GM23338 (cell line): Measurements from ENCODE around the gene COMMD7. TPM values are rescaled to one million over a fixed set of nuclear protein-coding genes. Genes with fewer than 3 reads are reported as not detected.

Experiments
- ATAC-seq: fragments of 200-7000 bp; cut with Tn5 transposase; 3 replicates; pipeline ENCODE4 v1.9.1; 2020
- DNase-seq: peaks from one replicate; pipeline ENCODE4 v3.0.0-alpha.2; 2015; ENCODE audit warnings: low spot score
- H2AFZ ChIP-seq: fragments of 200-600 bp; sonication (generic); 2 replicates; pipeline ENCODE4 v1.8.0; 2016; ENCODE audit warnings: antibody characterized with exemption, mild to moderate bottlenecking, moderate library complexity
- H3F3A ChIP-seq: fragments of 200-600 bp; sonication (generic); replicated peaks from 2 replicates; pipeline ENCODE4 v1.8.0; 2017; ENCODE audit warnings: antibody characterized with exemption, mixed run types, low read depth
- H3K27ac ChIP-seq: fragments of 200-600 bp; sonication (generic); 2 replicates; pipeline ENCODE4 v1.6.1; 2016; ENCODE audit warnings: low read depth
- H3K27me3 ChIP-seq: fragments of 200-600 bp; sonication (generic); 2 replicates; pipeline ENCODE4 v1.8.0; 2016; ENCODE audit warnings: mild to moderate bottlenecking, mixed run types, moderate library complexity; ENCODE audit not compliant: insufficient read depth
- H3K36me3 ChIP-seq: fragments of 200-600 bp; sonication (generic); 2 replicates; pipeline ENCODE4 v1.8.0; 2016; ENCODE audit warnings: mild to moderate bottlenecking; ENCODE audit not compliant: insufficient read depth
- H3K4me1 ChIP-seq: fragments of 200-600 bp; sonication (generic); 2 replicates; pipeline ENCODE4 v1.8.0; 2016; ENCODE audit warnings: mild to moderate bottlenecking, moderate library complexity; ENCODE audit not compliant: insufficient read depth
- H3K4me2 ChIP-seq: fragments of 200-600 bp; sonication (generic); 2 replicates; pipeline ENCODE4 v1.7.1; 2017; ENCODE audit warnings: mixed run types
- H3K4me3 ChIP-seq: fragments of 200-600 bp; sonication (generic); 2 replicates; pipeline ENCODE4 v1.6.1; 2016; ENCODE audit warnings: mixed run types
- H3K79me2 ChIP-seq: fragments of 200-600 bp; sonication (generic); replicated peaks from 2 replicates; pipeline ENCODE4 v1.8.0; 2017; ENCODE audit warnings: mild to moderate bottlenecking; ENCODE audit not compliant: insufficient read depth
- H3K9me2 ChIP-seq: fragments of 200-600 bp; sonication (generic); 2 replicates; pipeline ENCODE4 v1.8.0; 2017; ENCODE audit not compliant: insufficient read depth
- H4K20me1 ChIP-seq: fragments of 200-600 bp; sonication (generic); replicated peaks from 2 replicates; pipeline ENCODE4 v1.8.0; 2017; ENCODE audit warnings: mild to moderate bottlenecking; ENCODE audit not compliant: insufficient read depth
- H3K27ac Mint-ChIP-seq: 2 replicates; pipeline ENCODE4 v1.8.0; 2020; ENCODE audit warnings: inconsistent platforms, mild to moderate bottlenecking, moderate library complexity, mixed read lengths
- H3K27me3 Mint-ChIP-seq: 3 replicates; pipeline ENCODE4 v1.8.0; 2022; ENCODE audit warnings: low read depth, mild to moderate bottlenecking, moderate library complexity, mixed read lengths, inconsistent platforms; ENCODE audit not compliant: insufficient read depth, poor library complexity
- H3K36me3 Mint-ChIP-seq: 3 replicates; pipeline ENCODE4 v1.8.0; 2021; ENCODE audit warnings: low read depth, mild to moderate bottlenecking, inconsistent platforms, moderate library complexity, mixed read lengths
- H3K4me1 Mint-ChIP-seq: 3 replicates; pipeline ENCODE4 v1.8.0; 2020; ENCODE audit warnings: mild to moderate bottlenecking, inconsistent platforms, mixed read lengths
- H3K4me3 Mint-ChIP-seq: 3 replicates; pipeline ENCODE4 v1.8.0; 2021; ENCODE audit warnings: moderate library complexity, mild to moderate bottlenecking, inconsistent platforms, mixed read lengths
- H3K9me3 Mint-ChIP-seq: 3 replicates; pipeline ENCODE4 v1.8.0; 2020; ENCODE audit warnings: moderate library complexity, mild to moderate bottlenecking, inconsistent platforms, mixed read lengths
- CREB1 ChIP-seq: fragments of 250-450 bp; sonication (Bioruptor Pico); IDR thresholded peaks from 2 replicates; pipeline ENCODE4 v1.5.0; 2020; ENCODE audit warnings: low read depth, mild to moderate bottlenecking, moderate library complexity
- EZH2 ChIP-seq: fragments of 200-600 bp; sonication (generic); IDR thresholded peaks from one replicate; pipeline ENCODE4 v1.8.0; 2017; ENCODE audit warnings: antibody characterized with exemption, mild to moderate bottlenecking, low read depth; ENCODE audit not compliant: unreplicated experiment
- JUNB ChIP-seq: IDR thresholded peaks from one replicate; pipeline ENCODE4 v1.6.1; 2016; ENCODE audit warnings: antibody characterized with exemption; ENCODE audit not compliant: unreplicated experiment
- NANOG ChIP-seq: IDR thresholded peaks from 2 replicates; pipeline ENCODE4 v1.6.1; 2016; ENCODE audit warnings: antibody characterized with exemption, borderline replicate concordance
- POLR2AphosphoS5 ChIP-seq: IDR thresholded peaks from 2 replicates; pipeline ENCODE4 v1.6.1; 2016; ENCODE audit warnings: antibody characterized with exemption, low read depth
- STAT1 ChIP-seq: IDR thresholded peaks from one replicate; pipeline ENCODE4 v1.6.1; 2016; ENCODE audit warnings: antibody characterized with exemption; ENCODE audit not compliant: unreplicated experiment
- ZNF114 ChIP-seq: fragments of 250-450 bp; sonication (Bioruptor Pico); IDR thresholded peaks from 2 replicates; pipeline ENCODE4 v1.5.0; 2020; ENCODE audit warnings: mild to moderate bottlenecking, moderate library complexity
- ZNF331 ChIP-seq: fragments of 250-450 bp; sonication (Bioruptor Pico); IDR thresholded peaks from 2 replicates; pipeline ENCODE4 v1.5.0; 2020; ENCODE audit warnings: low read depth, mild to moderate bottlenecking, moderate library complexity
- polyA plus RNA-seq: library from polyadenylated mRNA; unstranded; fragments of >200 nt; fragmentation: Nextera tagmentation; extraction: Ambion mirVana; gene quantifications from 2 replicates; pipeline ENCODE4 v1.2.1, GENCODE V29; 2016
- total RNA-seq: library from RNA; depleted of rRNA; stranded (reverse); fragments of >200 nt; shearing (Covaris generic); gene quantifications from 2 replicates; pipeline ENCODE4 v1.2.3, GENCODE V29; 2014
- TF ChIP-seq, protein P1 (sequence below), 2 experiments: fragments of 200-600 bp in 1 of 2; sonication (generic) in 1 of 2; conservative IDR thresholded peaks; 2 replicates each; pipeline versions ENCODE4 v1.5.1 to v1.6.1; 2016 to 2017; ENCODE audit warnings: antibody characterized with exemption in 2 of 2, low read depth in 2 of 2, mild to moderate bottlenecking in 2 of 2, moderate library complexity in 1 of 2
- TF ChIP-seq, protein P2 (sequence below): IDR thresholded peaks from 2 replicates; pipeline ENCODE4 v1.6.1; 2016; ENCODE audit warnings: antibody characterized with exemption

The COMMD7 gene
- total and polyA plus RNA-seq, 2 experiments from 2014 or later = 67.3 to 86.4 TPM

DNA sequence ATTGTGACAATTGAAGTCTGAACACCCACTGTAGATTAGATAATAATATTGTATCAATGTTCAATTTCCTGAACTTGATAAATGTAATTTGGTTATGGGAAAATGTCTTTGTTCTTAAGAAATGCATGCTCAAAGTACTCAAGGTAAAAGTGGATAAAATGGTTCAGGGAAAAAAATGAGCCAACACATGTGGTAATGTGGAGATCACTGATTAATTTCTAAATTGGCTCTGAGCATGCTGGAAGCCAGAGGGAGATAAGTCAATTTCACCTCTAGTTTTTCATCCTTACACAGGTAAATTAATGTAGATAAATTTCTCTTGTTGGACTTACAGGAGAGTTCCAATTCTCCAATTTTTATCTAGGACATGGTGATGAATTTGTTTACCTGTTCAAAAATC lies 8.0 kb upstream of the COMMD7 start:
- H3K36me3 Mint-ChIP-seq = no peaks in the 10 kb centered on the region
- H3K27ac ChIP-seq = peak overlapping the region; percentile 95
- no peak for ATAC-seq
- H3K27me3 Mint-ChIP-seq = peaks cover 12% of the 10 kb centered on the region
- H3K27ac Mint-ChIP-seq = peak overlapping the region; percentile 91
- H2AFZ ChIP-seq = no peak overlapping the region
- H3K4me3 Mint-ChIP-seq = peak overlapping the region; percentile 34; the same call in 2 of the 3 replicates
- peak overlapping the region; percentile 26 for H3K4me3 ChIP-seq
- H3K79me2 ChIP-seq = peaks cover 37% of the 10 kb centered on the region
- DNase-seq = no peak
- TF ChIP-seq ZNF114 = no peak
- TF ChIP-seq CREB1 (CRISPR knock-in tag) = no peak
- TF ChIP-seq JUNB = no peak
- TF ChIP-seq EZH2 = no peak
- TF ChIP-seq, protein P1, sequence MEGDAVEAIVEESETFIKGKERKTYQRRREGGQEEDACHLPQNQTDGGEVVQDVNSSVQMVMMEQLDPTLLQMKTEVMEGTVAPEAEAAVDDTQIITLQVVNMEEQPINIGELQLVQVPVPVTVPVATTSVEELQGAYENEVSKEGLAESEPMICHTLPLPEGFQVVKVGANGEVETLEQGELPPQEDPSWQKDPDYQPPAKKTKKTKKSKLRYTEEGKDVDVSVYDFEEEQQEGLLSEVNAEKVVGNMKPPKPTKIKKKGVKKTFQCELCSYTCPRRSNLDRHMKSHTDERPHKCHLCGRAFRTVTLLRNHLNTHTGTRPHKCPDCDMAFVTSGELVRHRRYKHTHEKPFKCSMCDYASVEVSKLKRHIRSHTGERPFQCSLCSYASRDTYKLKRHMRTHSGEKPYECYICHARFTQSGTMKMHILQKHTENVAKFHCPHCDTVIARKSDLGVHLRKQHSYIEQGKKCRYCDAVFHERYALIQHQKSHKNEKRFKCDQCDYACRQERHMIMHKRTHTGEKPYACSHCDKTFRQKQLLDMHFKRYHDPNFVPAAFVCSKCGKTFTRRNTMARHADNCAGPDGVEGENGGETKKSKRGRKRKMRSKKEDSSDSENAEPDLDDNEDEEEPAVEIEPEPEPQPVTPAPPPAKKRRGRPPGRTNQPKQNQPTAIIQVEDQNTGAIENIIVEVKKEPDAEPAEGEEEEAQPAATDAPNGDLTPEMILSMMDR (conservative IDR thresholded peaks at IDR 0.05; ENCODE audit: low read depth in 2 of 2) = no peak
- TF ChIP-seq ZNF331 (CRISPR knock-in tag) = no peak
- TF ChIP-seq POLR2AphosphoS5 = no peak
- TF ChIP-seq, protein P2, sequence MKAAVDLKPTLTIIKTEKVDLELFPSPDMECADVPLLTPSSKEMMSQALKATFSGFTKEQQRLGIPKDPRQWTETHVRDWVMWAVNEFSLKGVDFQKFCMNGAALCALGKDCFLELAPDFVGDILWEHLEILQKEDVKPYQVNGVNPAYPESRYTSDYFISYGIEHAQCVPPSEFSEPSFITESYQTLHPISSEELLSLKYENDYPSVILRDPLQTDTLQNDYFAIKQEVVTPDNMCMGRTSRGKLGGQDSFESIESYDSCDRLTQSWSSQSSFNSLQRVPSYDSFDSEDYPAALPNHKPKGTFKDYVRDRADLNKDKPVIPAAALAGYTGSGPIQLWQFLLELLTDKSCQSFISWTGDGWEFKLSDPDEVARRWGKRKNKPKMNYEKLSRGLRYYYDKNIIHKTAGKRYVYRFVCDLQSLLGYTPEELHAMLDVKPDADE = no peak
- H4K20me1 ChIP-seq = no peaks in the 10 kb centered on the region
- peaks cover 72% of the 10 kb centered on the region for H3K4me1 ChIP-seq
- peak overlapping the region; percentile 40 for H3K4me2 ChIP-seq
- H3K27me3 ChIP-seq = no peaks in the 10 kb centered on the region
- no peaks in the 10 kb centered on the region for H3K36me3 ChIP-seq
- H3F3A ChIP-seq = peaks cover 12% of the 10 kb centered on the region
- H3K9me2 ChIP-seq = no peaks in the 10 kb centered on the region
- peaks cover 61% of the 10 kb centered on the region for H3K4me1 Mint-ChIP-seq
- no peaks in the 10 kb centered on the region for H3K9me3 Mint-ChIP-seq

DNA sequence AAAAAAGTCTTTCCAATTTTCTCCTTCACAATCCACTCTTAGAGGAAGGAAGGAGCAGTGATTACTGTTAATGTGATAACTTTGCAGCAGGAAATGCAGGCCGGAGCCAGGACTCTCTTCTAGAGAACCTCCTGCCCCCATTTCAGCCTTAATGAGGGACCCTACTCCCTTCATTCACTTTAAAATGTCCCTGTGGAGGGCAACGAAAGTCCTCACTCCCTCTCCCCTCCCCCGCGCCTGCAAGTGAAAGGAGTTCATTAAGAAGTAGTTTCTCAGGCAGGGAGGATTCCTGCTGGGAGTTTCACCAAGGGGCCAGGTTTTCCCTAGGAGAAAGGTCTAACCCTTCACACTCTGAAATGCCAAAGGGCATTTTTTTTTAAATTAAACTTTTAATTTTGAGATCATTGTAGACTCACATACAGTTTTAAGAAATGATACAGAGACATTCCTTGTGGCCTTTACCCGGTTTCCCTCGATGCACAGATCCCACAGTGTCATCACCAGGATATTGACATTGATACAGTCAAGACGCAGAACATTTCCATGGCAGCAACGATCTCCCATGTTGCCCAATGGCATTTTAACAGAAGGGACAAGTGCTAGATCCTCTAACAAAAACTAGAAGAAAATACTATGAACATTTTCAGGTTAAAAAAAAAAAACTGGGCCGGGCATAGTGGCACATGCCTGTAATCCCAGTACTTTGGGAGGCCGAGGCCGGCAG lies 6.8 kb upstream of the COMMD7 start:
- peak overlapping the region; percentile 48 for H3K4me3 Mint-ChIP-seq
- H3K4me1 Mint-ChIP-seq = peaks cover 56% of the 10 kb centered on the region
- ATAC-seq = peak; percentile 80
- TF ChIP-seq, protein P2 = peak; percentile 71
- TF ChIP-seq STAT1 (no peak), NANOG (peak; percentile 94)
- TF ChIP-seq, protein P1 (conservative IDR thresholded peaks at IDR 0.05; ENCODE audit: low read depth in 2 of 2) = no peak

More for the DNA sequence above, 6.8 kb upstream of the COMMD7 start:
- DNase-seq = peak; percentile 99
- Histone ChIP-seq H3K27me3 (no peaks in the 10 kb centered on the region), H2AFZ (no peak overlapping the region), H3K4me3 (peak overlapping the region; percentile 37), H3K27ac (peak overlapping the region; percentile 95), H3K9me2 (no peaks in the 10 kb centered on the region), H3K4me1 (peaks cover 61% of the 10 kb centered on the region), H3F3A (peaks cover 11% of the 10 kb centered on the region), H4K20me1 (no peaks in the 10 kb centered on the region), H3K79me2 (peaks cover 46% of the 10 kb centered on the region), H3K36me3 (no peaks in the 10 kb centered on the region), H3K4me2 (peak overlapping the region; percentile 63)
- Mint-ChIP-seq H3K36me3 (no peaks in the 10 kb centered on the region), H3K27ac (peak overlapping the region; percentile 91), H3K27me3 (peaks cover 11% of the 10 kb centered on the region), H3K9me3 (no peaks in the 10 kb centered on the region)
